Parathyroid adenoma (tissue), 2 donors: Measurements from ENCODE around the gene LATS2.

Experiments
- H2AFZ ChIP-seq: fragments of 300-600 bp; sonication (generic); one replicate; pipeline ENCODE4 v1.7.0; 2017; ENCODE audit warnings: antibody characterized with exemption, mild to moderate bottlenecking
- H3K27ac ChIP-seq: fragments of 300-600 bp; sonication (generic); one replicate; pipeline ENCODE4 v1.7.0; 2017
- H3K27me3 ChIP-seq: fragments of 300-600 bp; sonication (generic); one replicate; pipeline ENCODE4 v1.7.0; 2017; ENCODE audit warnings: low read length; ENCODE audit not compliant: control insufficient read depth, insufficient read depth
- H3K36me3 ChIP-seq: fragments of 300-600 bp; sonication (generic); one replicate; pipeline ENCODE4 v1.7.0; 2017; ENCODE audit warnings: low read length; ENCODE audit not compliant: control insufficient read depth, insufficient read depth
- H3K4me1 ChIP-seq: fragments of 300-600 bp; sonication (generic); one replicate; pipeline ENCODE4 v1.7.0; 2017; ENCODE audit warnings: control low read depth
- H3K4me2 ChIP-seq: fragments of 300-600 bp; sonication (generic); one replicate; pipeline ENCODE4 v1.7.0; 2017; ENCODE audit warnings: low read length
- H3K4me3 ChIP-seq: fragments of 300-600 bp; sonication (generic); one replicate; pipeline ENCODE4 v1.7.0; 2017; ENCODE audit warnings: low read depth, low read length
- H3K79me2 ChIP-seq: fragments of 300-600 bp; sonication (generic); one replicate; pipeline ENCODE4 v1.7.0; 2017; ENCODE audit warnings: control low read depth
- H3K9ac ChIP-seq: fragments of 300-600 bp; sonication (generic); one replicate; pipeline ENCODE4 v1.7.0; 2017; ENCODE audit warnings: mild to moderate bottlenecking
- H3K9me3 ChIP-seq: fragments of 300-600 bp; sonication (generic); one replicate; pipeline ENCODE4 v1.7.0; 2017; ENCODE audit warnings: low read length; ENCODE audit not compliant: control insufficient read depth
- TF ChIP-seq, protein P1 (sequence below): fragments of 300-600 bp; sonication (generic); IDR thresholded peaks from one replicate; pipeline ENCODE4 v1.7.0; 2017; ENCODE audit warnings: antibody characterized with exemption, mild to moderate bottlenecking
- donor health status: primary hyperparathyroidism.

The LATS2 gene

DNA sequence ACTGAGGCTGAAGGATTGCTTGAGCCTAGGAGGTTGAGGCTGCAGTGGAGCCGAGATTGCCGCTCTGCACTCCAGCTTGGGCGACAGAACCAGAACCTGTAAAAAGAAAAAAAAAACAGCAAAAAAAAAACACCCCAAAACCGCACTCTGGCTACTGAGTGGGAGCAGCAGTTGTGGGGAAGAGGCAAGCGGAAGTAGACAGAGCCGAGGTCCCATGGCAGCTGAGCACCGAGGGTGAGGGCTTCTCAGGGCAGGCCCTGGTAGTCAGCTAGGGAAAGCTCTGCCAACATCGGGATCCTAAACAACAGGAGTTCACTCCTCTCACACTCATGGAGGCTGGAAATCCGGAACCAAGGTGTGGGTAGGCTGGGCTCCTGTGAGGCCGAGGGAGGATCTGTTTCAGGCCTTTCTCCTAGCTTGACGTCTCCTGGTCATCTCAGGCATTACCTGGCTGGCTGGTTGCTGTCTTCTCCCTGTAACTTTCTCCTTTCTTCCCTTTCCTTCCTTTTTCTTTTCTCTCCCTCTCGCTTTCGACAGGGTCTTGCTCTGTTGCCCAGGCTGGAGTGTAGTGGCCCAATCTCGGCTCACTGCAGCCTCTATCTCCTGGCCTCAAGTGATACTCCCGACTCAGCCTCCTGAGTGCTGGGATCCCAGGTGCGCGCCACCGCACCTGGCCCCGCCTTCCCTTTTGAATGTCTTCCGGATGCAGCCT is 15.8 kb upstream of the LATS2 start:
- H3K4me1 ChIP-seq, result no peaks in the 10 kb centered on the region
- H2AFZ ChIP-seq, result no peak overlapping the region
- TF ChIP-seq, protein P1, sequence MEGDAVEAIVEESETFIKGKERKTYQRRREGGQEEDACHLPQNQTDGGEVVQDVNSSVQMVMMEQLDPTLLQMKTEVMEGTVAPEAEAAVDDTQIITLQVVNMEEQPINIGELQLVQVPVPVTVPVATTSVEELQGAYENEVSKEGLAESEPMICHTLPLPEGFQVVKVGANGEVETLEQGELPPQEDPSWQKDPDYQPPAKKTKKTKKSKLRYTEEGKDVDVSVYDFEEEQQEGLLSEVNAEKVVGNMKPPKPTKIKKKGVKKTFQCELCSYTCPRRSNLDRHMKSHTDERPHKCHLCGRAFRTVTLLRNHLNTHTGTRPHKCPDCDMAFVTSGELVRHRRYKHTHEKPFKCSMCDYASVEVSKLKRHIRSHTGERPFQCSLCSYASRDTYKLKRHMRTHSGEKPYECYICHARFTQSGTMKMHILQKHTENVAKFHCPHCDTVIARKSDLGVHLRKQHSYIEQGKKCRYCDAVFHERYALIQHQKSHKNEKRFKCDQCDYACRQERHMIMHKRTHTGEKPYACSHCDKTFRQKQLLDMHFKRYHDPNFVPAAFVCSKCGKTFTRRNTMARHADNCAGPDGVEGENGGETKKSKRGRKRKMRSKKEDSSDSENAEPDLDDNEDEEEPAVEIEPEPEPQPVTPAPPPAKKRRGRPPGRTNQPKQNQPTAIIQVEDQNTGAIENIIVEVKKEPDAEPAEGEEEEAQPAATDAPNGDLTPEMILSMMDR, result no peak
- no peaks in the 10 kb centered on the region for H3K9me3 ChIP-seq
- no peak overlapping the region for H3K4me2 ChIP-seq
- H3K36me3 ChIP-seq, result no peaks in the 10 kb centered on the region
- H3K4me3 ChIP-seq, result no peak overlapping the region
- no peaks in the 10 kb centered on the region for H3K27me3 ChIP-seq
- no peak overlapping the region for H3K27ac ChIP-seq
- H3K79me2 ChIP-seq, result no peaks in the 10 kb centered on the region
- no peak overlapping the region for H3K9ac ChIP-seq

DNA sequence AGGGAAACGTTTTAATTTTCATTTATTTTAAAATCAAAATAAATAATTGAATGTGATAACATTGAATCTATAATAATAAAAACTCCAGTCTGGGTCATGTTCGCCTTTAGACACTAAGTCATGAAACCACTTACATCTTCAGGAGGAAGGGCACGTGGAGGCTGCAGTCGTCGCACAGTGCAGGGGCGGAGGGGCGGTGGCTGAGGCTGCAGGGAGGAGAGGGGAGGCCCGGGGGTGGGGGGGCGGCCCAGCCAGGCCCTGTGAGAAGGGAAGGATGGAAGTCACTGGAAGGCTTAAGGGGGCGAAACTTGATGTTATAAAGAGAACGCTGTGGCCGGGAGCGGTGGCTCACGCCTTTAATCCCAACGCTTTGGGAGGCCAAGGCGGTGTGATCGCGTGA is 14.9 kb upstream of the LATS2 start:
- no peaks in the 10 kb centered on the region for H3K36me3 ChIP-seq
- no peak overlapping the region for H3K4me3 ChIP-seq
- no peak overlapping the region for H3K9ac ChIP-seq
- H3K9me3 ChIP-seq, result no peaks in the 10 kb centered on the region
- no peaks in the 10 kb centered on the region for H3K4me1 ChIP-seq
- H3K27ac ChIP-seq, result no peak overlapping the region
- no peaks in the 10 kb centered on the region for H3K27me3 ChIP-seq
- H2AFZ ChIP-seq, result no peak overlapping the region
- H3K79me2 ChIP-seq, result no peaks in the 10 kb centered on the region
- TF ChIP-seq, protein P1, result no peak
- H3K4me2 ChIP-seq, result no peak overlapping the region

DNA sequence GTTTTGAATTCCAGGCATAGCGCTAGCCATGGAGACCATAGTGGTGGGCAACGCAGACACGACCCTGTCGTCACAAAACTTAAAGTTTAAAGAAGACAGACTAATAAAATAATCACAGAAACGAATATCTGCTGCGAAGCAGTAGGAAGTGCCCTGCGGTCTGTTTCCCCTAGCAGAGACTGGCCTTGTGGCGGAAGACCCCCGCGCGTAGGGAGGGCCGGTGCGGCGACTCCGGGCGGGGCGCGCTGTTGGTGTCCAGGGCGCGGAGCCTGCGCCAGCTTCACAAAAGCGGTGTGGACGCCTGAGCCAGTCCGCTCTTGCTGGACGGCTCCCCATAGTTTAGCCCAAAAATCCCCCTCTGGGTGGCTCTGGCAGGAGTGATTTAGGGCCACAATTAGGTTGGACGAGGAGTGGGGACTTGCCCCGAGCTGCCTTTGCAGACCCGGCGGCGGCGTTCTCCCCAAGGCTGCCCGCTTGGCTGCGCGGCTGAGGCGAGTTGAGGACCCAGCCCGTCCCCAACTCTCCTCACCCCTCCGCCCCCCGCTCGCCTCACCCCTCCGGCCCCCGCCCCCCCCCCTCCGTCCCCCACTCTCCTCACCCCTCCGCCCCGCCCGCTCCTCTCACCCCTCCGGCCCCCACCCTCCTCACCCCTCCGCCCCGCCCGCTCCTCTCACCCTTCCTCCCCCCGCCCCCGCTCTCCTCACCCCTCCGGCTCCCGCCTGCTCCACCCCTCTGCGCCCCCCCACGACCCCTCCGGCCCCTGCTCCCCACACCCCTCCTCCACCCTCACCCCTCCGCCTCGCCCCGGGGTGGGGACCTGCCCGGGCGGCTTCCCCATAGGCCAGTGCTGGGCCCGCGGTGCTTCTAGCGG is 14.2 kb upstream of the LATS2 start:
- peak overlapping the region; percentile 62 for H2AFZ ChIP-seq
- no peak overlapping the region for H3K9ac ChIP-seq
- peak overlapping the region; percentile 27 for H3K4me3 ChIP-seq
- H3K79me2 ChIP-seq, result no peaks in the 10 kb centered on the region
- no peaks in the 10 kb centered on the region for H3K36me3 ChIP-seq
- no peaks in the 10 kb centered on the region for H3K4me1 ChIP-seq
- no peaks in the 10 kb centered on the region for H3K9me3 ChIP-seq
- H3K27ac ChIP-seq, result peak overlapping the region; percentile 32
- no peaks in the 10 kb centered on the region for H3K27me3 ChIP-seq
- TF ChIP-seq, protein P1, result no peak
- peak overlapping the region; percentile 42 for H3K4me2 ChIP-seq

DNA sequence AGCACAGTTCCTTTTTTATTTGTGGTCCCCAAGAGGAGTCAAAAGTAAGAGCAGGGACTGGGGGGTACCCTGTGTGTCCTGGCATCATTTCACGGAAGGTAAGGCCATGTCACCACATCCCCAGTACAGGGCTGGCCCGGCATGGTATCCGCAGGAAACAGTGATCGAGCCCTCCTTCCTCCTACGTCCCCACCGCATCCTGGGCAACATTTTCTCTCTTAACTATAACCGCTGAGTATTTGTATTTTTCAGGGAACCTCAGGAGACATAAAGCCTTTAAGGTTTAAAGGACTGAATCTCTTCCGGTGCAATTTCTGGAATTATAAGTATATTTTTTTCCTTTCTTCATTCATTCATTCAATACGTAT is 13.6 kb upstream of the LATS2 start:
- Histone ChIP-seq H2AFZ (no peak overlapping the region), H3K36me3 (no peaks in the 10 kb centered on the region), H3K4me3 (peak overlapping the region; percentile 27), H3K79me2 (no peaks in the 10 kb centered on the region), H3K27me3 (no peaks in the 10 kb centered on the region), H3K4me1 (no peaks in the 10 kb centered on the region), H3K9ac (no peak overlapping the region), H3K9me3 (no peaks in the 10 kb centered on the region), H3K4me2 (peak overlapping the region; percentile 42), H3K27ac (peak overlapping the region; percentile 32)
- TF ChIP-seq, protein P1, result no peak
